Spleen (tissue), 7 donors: ENCODE measurements around the gene ETF1.

Source experiments
- CTCF ChIP-seq, 11 experiments: fragments of 200-600 bp in 7 of 11; fragments of 450-650 bp in 4 of 11; sonication (generic) in 4 of 11; IDR thresholded peaks in 8 of 11; conservative IDR thresholded peaks in 3 of 11; 1 replicate in 7 of 11; 2 replicates in 4 of 11; pipeline versions ENCODE4 v1.4.0 to v1.8.0; 2016 to 2021; ENCODE audit warnings: antibody characterized with exemption in 11 of 11, inconsistent platforms in 4 of 11, mild to moderate bottlenecking in 1 of 11
- POLR2A ChIP-seq, 3 donors: fragments of 450-650 bp; IDR thresholded peaks; one replicate each; pipeline ENCODE4 v1.5.1; 2017; ENCODE audit warnings: antibody characterized with exemption in 3 of 3, mild to moderate bottlenecking in 1 of 3
- POLR2AphosphoS5 ChIP-seq, 3 donors: sonication (generic); formaldehyde crosslinking; IDR thresholded peaks; one replicate each; pipeline ENCODE4 v1.5.1; 2017; ENCODE audit warnings: antibody characterized with exemption in 3 of 3
- donor health status: DM: no; HTN: no; CAD: no; lungs with moderate emphysema.
- donor health status: DM: no; HTN: no; CAD: no.
- donor health status: DM: no; HTN: no; CAD: no.

- peak in 1 of 11 experiments; percentile 13 for TF ChIP-seq CTCF (IDR thresholded peaks at IDR 0.05 in 8 of 11, conservative IDR thresholded peaks at IDR 0.05 in 3 of 11)
- TF ChIP-seq POLR2A (IDR thresholded peaks at IDR 0.05) = no peak
- TF ChIP-seq POLR2AphosphoS5 (IDR thresholded peaks at IDR 0.05) = peak; percentile 70 to 84 (median 77)
Observed at GRCh38 chr5:138491669-138492559, 51.1 kb downstream of the ETF1 start.
